ENCODE data around the gene TMIGD1. TPM values are rescaled to one million over a fixed set of nuclear protein-coding genes. Genes with fewer than 3 reads are reported as not detected.

TMIGD1 gene
- total and polyA plus RNA-seq, 10 of the 15 experiments (the other 5 are each of a cell fraction or from before 2014, with no cell fraction given), result not detected

GRCh38 chr17:30369995-30370394 lies 36.1 kb upstream of the TMIGD1 start:
- in situ Hi-C loops (cut with MboI), result no loop called here

GRCh38 chr17:30368912-30369720 lies 35.3 kb upstream of the TMIGD1 start:
- H3K4me2 ChIP-seq (ENCODE audit: control insufficient read depth, insufficient read depth), result no peak overlapping the region
- no peaks in the 10 kb centered on the region for H4K20me1 ChIP-seq (ENCODE audit: control insufficient read depth, insufficient read depth)
- H3K27me3 ChIP-seq (replicated peaks in 1 of 2; ENCODE audit: control insufficient read depth in 2 of 2, insufficient read depth in 2 of 2, low read length in 1 of 2), result no peaks in the 10 kb centered on the region
- H3K4me1 ChIP-seq (ENCODE audit: control insufficient read depth, insufficient read depth, low read length), result peaks cover 4% of the 10 kb centered on the region
- 75% methylated on average over 13 of the region's 13 CpGs for WGBS (ENCODE audit: insufficient coverage, insufficient replicate concordance, low lambda C conversion rate, missing lambda C conversion rate)
- ChIA-PET CTCF (interaction anchor here (1.1 kb wide), 1 partner anchor 28 kb away, joined by 4 read pairs; no protein-coding TSS in a partner anchor), RAD21 (ENCODE audit: unreplicated experiment) (no interaction called here), POLR2A (interaction anchor here (0.6 kb wide), 1 partner anchor 116 kb away, joined by 3 read pairs; no protein-coding TSS in a partner anchor), SMC1A (ENCODE audit: uncharacterized antibody, unreplicated experiment) (interaction anchor here (0.6 to 1.5 kb wide), 3 partner anchors 11 to 29 kb away, joined by 3 read pairs; no protein-coding TSS in a partner anchor)
- no peaks in the 10 kb centered on the region for H3K79me2 ChIP-seq (ENCODE audit: control insufficient read depth, insufficient read depth, low read length)
- no peak for FAIRE-seq
- in situ Hi-C loops (cut with MboI), result no loop called here
- H2AFZ ChIP-seq (ENCODE audit: control insufficient read depth, low read depth, low read length), result no peak overlapping the region
- BruUV-seq (replicated peaks), result no TSS peak
- H3K9ac ChIP-seq (ENCODE audit: control insufficient read depth, insufficient read depth, low read length), result no peak overlapping the region
- TF ChIP-seq HDAC6 (IDR thresholded peaks at IDR 0.05; ENCODE audit: unreplicated experiment) (no peak), HDGF (IDR thresholded peaks at IDR 0.05) (no peak), SRF (IDR thresholded peaks at IDR 0.05; ENCODE audit: low read depth in 2 of 2, low read length in 2 of 2) (no peak), NFXL1 (IDR thresholded peaks at IDR 0.05; ENCODE audit: borderline replicate concordance) (no peak), TCF12 (IDR thresholded peaks at IDR 0.05; ENCODE audit: low read depth, low read length) (no peak), STAT1 (conservative IDR thresholded peaks at IDR 0.05) (no peak)
- no peak overlapping the region for H3K4me3 ChIP-seq
- no peaks in the 10 kb centered on the region for H3K9me3 ChIP-seq (replicated peaks; ENCODE audit: control insufficient read depth, insufficient read depth, low read length)
- no peak for DNase-seq (ENCODE audit: low read depth, low spot score)
- no peak overlapping the region for H3K27ac ChIP-seq (ENCODE audit: control insufficient read depth, insufficient read depth)
- intact Hi-C loops (cut with micrococcal nuclease; ENCODE audit: unreplicated experiment), result no loop called here
- ATAC-seq, result no peak; the same call in 2 of the 3 replicates
- H3K36me3 ChIP-seq (ENCODE audit: control insufficient read depth in 2 of 2, insufficient read depth in 2 of 2, low read length in 1 of 2), result no peaks in the 10 kb centered on the region

More at GRCh38 chr17:30369995-30370394, 36.1 kb upstream of the TMIGD1 start:
- Histone ChIP-seq H3K4me3 (no peak overlapping the region), H3K27ac (ENCODE audit: control insufficient read depth, insufficient read depth) (no peak overlapping the region), H3K9ac (ENCODE audit: control insufficient read depth, insufficient read depth, low read length) (no peak overlapping the region), H3K4me2 (ENCODE audit: control insufficient read depth, insufficient read depth) (no peak overlapping the region), H3K9me3 (replicated peaks; ENCODE audit: control insufficient read depth, insufficient read depth, low read length) (no peaks in the 10 kb centered on the region), H3K36me3 (ENCODE audit: control insufficient read depth in 2 of 2, insufficient read depth in 2 of 2, low read length in 1 of 2) (no peaks in the 10 kb centered on the region), H3K4me1 (ENCODE audit: control insufficient read depth, insufficient read depth, low read length) (no peaks in the 10 kb centered on the region), H4K20me1 (ENCODE audit: control insufficient read depth, insufficient read depth) (no peaks in the 10 kb centered on the region), H3K79me2 (ENCODE audit: control insufficient read depth, insufficient read depth, low read length) (no peaks in the 10 kb centered on the region), H2AFZ (ENCODE audit: control insufficient read depth, low read depth, low read length) (no peak overlapping the region), H3K27me3 (replicated peaks in 1 of 2; ENCODE audit: control insufficient read depth in 2 of 2, insufficient read depth in 2 of 2, low read length in 1 of 2) (no peaks in the 10 kb centered on the region)
- no TSS peak for BruUV-seq (replicated peaks)
- FAIRE-seq (no peak), ATAC-seq (no peak), DNase-seq (ENCODE audit: low read depth, low spot score) (no peak)
- ChIA-PET POLR2A (no interaction called here), CTCF (no interaction called here), RAD21 (ENCODE audit: unreplicated experiment) (interaction anchor here (0.7 kb wide), 1 partner anchor 190 kb away, joined by 3 read pairs; no protein-coding TSS in a partner anchor), SMC1A (ENCODE audit: uncharacterized antibody, unreplicated experiment) (interaction anchor here (1.5 kb wide), 1 partner anchor 29 kb away, joined by 3 read pairs; no protein-coding TSS in a partner anchor)
- TF ChIP-seq POLR2AphosphoS2 (IDR thresholded peaks at IDR 0.05; ENCODE audit: low read depth, low read length) (no peak), SUPT20H (IDR thresholded peaks at IDR 0.05; ENCODE audit: borderline replicate concordance, control insufficient read depth, low read depth, low read length) (no peak), ATF7 (IDR thresholded peaks at IDR 0.05; ENCODE audit: low read depth) (no peak), EGR1 (IDR thresholded peaks at IDR 0.05; ENCODE audit: borderline replicate concordance in 1 of 2, low read depth in 2 of 2, low read length in 2 of 2) (no peak), SUZ12 (IDR thresholded peaks at IDR 0.05; ENCODE audit: unreplicated experiment) (no peak), ZNF207 (IDR thresholded peaks at IDR 0.05; ENCODE audit: borderline replicate concordance) (no peak), TARDBP (IDR thresholded peaks at IDR 0.05; ENCODE audit: borderline replicate concordance) (no peak), SIX5 (IDR thresholded peaks at IDR 0.05; ENCODE audit: low read depth, low read length, severe bottlenecking) (no peak)
- intact Hi-C loops (cut with micrococcal nuclease; ENCODE audit: unreplicated experiment), result no loop called here

Measured in GM12878 (cell line).